ENCODE measurements around the gene CD81.
"Not testable (repeated sequence)": the region's sequence is repeated elsewhere in the genome, so short reads cannot be mapped to it uniquely, and the experiment has no call there.

CD81 gene

GRCh38 chr11:2376751-2377451, at the start of gene CD81:
Gene CD81 (plus strand): TSS chr11:2377310. CDS start chr11:2377550, 240 bp downstream.
- Histone ChIP-seq H3K4me3 (ENCODE audit: low read depth, low read length) (peak within 1 kb of the TSS; percentile 100), H3K27ac (ENCODE audit: low read depth, low read length) (peak within 1 kb of the TSS; percentile 64), H3K4me1 (ENCODE audit: control insufficient read depth, insufficient read depth, low read length, unreplicated experiment) (peaks cover 21% of the 10 kb centered on the region), H3K27me3 (ENCODE audit: insufficient read depth, low read length) (no peaks in the 10 kb centered on the region), H2AFZ (ENCODE audit: low read length, unreplicated experiment) (peak within 1 kb of the TSS; percentile 43), H3K36me3 (ENCODE audit: insufficient read depth, low read length) (no peaks in the 10 kb centered on the region), H3K79me2 (ENCODE audit: control insufficient read depth, insufficient read depth, low read length, unreplicated experiment) (peaks cover 45% of the 10 kb centered on the region)

GRCh38 chr11:2328021-2328420, 49.1 kb upstream of the CD81 start:
- no peaks in the 10 kb centered on the region for H3K4me1 ChIP-seq (ENCODE audit: control insufficient read depth, insufficient read depth, low read length, unreplicated experiment)
- no peaks in the 10 kb centered on the region for H3K36me3 ChIP-seq (ENCODE audit: insufficient read depth, low read length)
- no peaks in the 10 kb centered on the region for H3K27me3 ChIP-seq (ENCODE audit: insufficient read depth, low read length)

GRCh38 chr11:2328656-2329354, 48.3 kb upstream of the CD81 start:
- no peaks in the 10 kb centered on the region for H3K27me3 ChIP-seq (ENCODE audit: insufficient read depth, low read length)
- H3K4me3 ChIP-seq (ENCODE audit: low read depth, low read length): no peak overlapping the region
- no peaks in the 10 kb centered on the region for H3K79me2 ChIP-seq (ENCODE audit: control insufficient read depth, insufficient read depth, low read length, unreplicated experiment)
- H3K36me3 ChIP-seq (ENCODE audit: insufficient read depth, low read length): no peaks in the 10 kb centered on the region
- H3K27ac ChIP-seq (ENCODE audit: low read depth, low read length): no peak overlapping the region
- H2AFZ ChIP-seq (ENCODE audit: low read length, unreplicated experiment): no peak overlapping the region
- H3K4me1 ChIP-seq (ENCODE audit: control insufficient read depth, insufficient read depth, low read length, unreplicated experiment): no peaks in the 10 kb centered on the region

More at GRCh38 chr11:2328021-2328420, 49.1 kb upstream of the CD81 start:
- no peak overlapping the region for H2AFZ ChIP-seq (ENCODE audit: low read length, unreplicated experiment)
- H3K79me2 ChIP-seq (ENCODE audit: control insufficient read depth, insufficient read depth, low read length, unreplicated experiment): no peaks in the 10 kb centered on the region
- H3K27ac ChIP-seq (ENCODE audit: low read depth, low read length): no peak overlapping the region
- no peak overlapping the region for H3K4me3 ChIP-seq (ENCODE audit: low read depth, low read length)

- no peaks in the 10 kb centered on the region for H3K4me1 ChIP-seq (ENCODE audit: control insufficient read depth, insufficient read depth, low read length, unreplicated experiment)
- H2AFZ ChIP-seq (ENCODE audit: low read length, unreplicated experiment): no peak overlapping the region
- no peaks in the 10 kb centered on the region for H3K79me2 ChIP-seq (ENCODE audit: control insufficient read depth, insufficient read depth, low read length, unreplicated experiment)
- H3K36me3 ChIP-seq (ENCODE audit: insufficient read depth, low read length): no peaks in the 10 kb centered on the region
- no peaks in the 10 kb centered on the region for H3K27me3 ChIP-seq (ENCODE audit: insufficient read depth, low read length)
- no peak overlapping the region for H3K27ac ChIP-seq (ENCODE audit: low read depth, low read length)
- H3K4me3 ChIP-seq (ENCODE audit: low read depth, low read length): no peak overlapping the region
Measured at GRCh38 chr11:2329551-2329950, 47.6 kb upstream of the CD81 start.

- no peak overlapping the region for H2AFZ ChIP-seq (ENCODE audit: low read length, unreplicated experiment)
- no peaks in the 10 kb centered on the region for H3K36me3 ChIP-seq (ENCODE audit: insufficient read depth, low read length)
- no peaks in the 10 kb centered on the region for H3K4me1 ChIP-seq (ENCODE audit: control insufficient read depth, insufficient read depth, low read length, unreplicated experiment)
- no peak overlapping the region for H3K4me3 ChIP-seq (ENCODE audit: low read depth, low read length)
- H3K27ac ChIP-seq (ENCODE audit: low read depth, low read length): no peak overlapping the region
- H3K27me3 ChIP-seq (ENCODE audit: insufficient read depth, low read length): no peaks in the 10 kb centered on the region
- H3K79me2 ChIP-seq (ENCODE audit: control insufficient read depth, insufficient read depth, low read length, unreplicated experiment): no peaks in the 10 kb centered on the region
Measured at GRCh38 chr11:2330696-2331095, 46.4 kb upstream of the CD81 start.

GRCh38 chr11:2331404-2331803, 45.7 kb upstream of the CD81 start:
- no peaks in the 10 kb centered on the region for H3K36me3 ChIP-seq (ENCODE audit: insufficient read depth, low read length)
- H3K27me3 ChIP-seq (ENCODE audit: insufficient read depth, low read length): no peaks in the 10 kb centered on the region; the same call in 1 of the 2 replicates
- H3K4me1 ChIP-seq (ENCODE audit: control insufficient read depth, insufficient read depth, low read length, unreplicated experiment): no peaks in the 10 kb centered on the region
- H3K27ac ChIP-seq (ENCODE audit: low read depth, low read length): no peak overlapping the region
- no peak overlapping the region for H3K4me3 ChIP-seq (ENCODE audit: low read depth, low read length)
- no peaks in the 10 kb centered on the region for H3K79me2 ChIP-seq (ENCODE audit: control insufficient read depth, insufficient read depth, low read length, unreplicated experiment)
- H2AFZ ChIP-seq (ENCODE audit: low read length, unreplicated experiment): no peak overlapping the region

- not testable (repeated sequence) for H2AFZ ChIP-seq (ENCODE audit: low read length, unreplicated experiment); H3K79me2 ChIP-seq (ENCODE audit: control insufficient read depth, insufficient read depth, low read length, unreplicated experiment); H3K36me3 ChIP-seq (ENCODE audit: insufficient read depth, low read length); H3K27ac ChIP-seq (ENCODE audit: low read depth, low read length); H3K4me1 ChIP-seq (ENCODE audit: control insufficient read depth, insufficient read depth, low read length, unreplicated experiment); H3K4me3 ChIP-seq (ENCODE audit: low read depth, low read length)
- H3K27me3 ChIP-seq (ENCODE audit: insufficient read depth, low read length): peaks cover 10% of the 10 kb centered on the region
Measured at GRCh38 chr11:2332569-2332968, 44.5 kb upstream of the CD81 start.

- H2AFZ ChIP-seq (ENCODE audit: low read length, unreplicated experiment); H3K4me3 ChIP-seq (ENCODE audit: low read depth, low read length); H3K36me3 ChIP-seq (ENCODE audit: insufficient read depth, low read length); H3K79me2 ChIP-seq (ENCODE audit: control insufficient read depth, insufficient read depth, low read length, unreplicated experiment); H3K27ac ChIP-seq (ENCODE audit: low read depth, low read length); H3K4me1 ChIP-seq (ENCODE audit: control insufficient read depth, insufficient read depth, low read length, unreplicated experiment): not testable (repeated sequence)
- peaks cover 21% of the 10 kb centered on the region for H3K27me3 ChIP-seq (ENCODE audit: insufficient read depth, low read length)
Measured at GRCh38 chr11:2333486-2334205, 43.5 kb upstream of the CD81 start.

- H2AFZ ChIP-seq (ENCODE audit: low read length, unreplicated experiment); H3K4me3 ChIP-seq (ENCODE audit: low read depth, low read length); H3K4me1 ChIP-seq (ENCODE audit: control insufficient read depth, insufficient read depth, low read length, unreplicated experiment); H3K27ac ChIP-seq (ENCODE audit: low read depth, low read length); H3K36me3 ChIP-seq (ENCODE audit: insufficient read depth, low read length); H3K79me2 ChIP-seq (ENCODE audit: control insufficient read depth, insufficient read depth, low read length, unreplicated experiment): not testable (repeated sequence)
- peaks cover 27% of the 10 kb centered on the region for H3K27me3 ChIP-seq (ENCODE audit: insufficient read depth, low read length)
Measured at GRCh38 chr11:2335286-2335685, 41.8 kb upstream of the CD81 start.

- not testable (repeated sequence) for H3K79me2 ChIP-seq (ENCODE audit: control insufficient read depth, insufficient read depth, low read length, unreplicated experiment); H3K27ac ChIP-seq (ENCODE audit: low read depth, low read length); H3K36me3 ChIP-seq (ENCODE audit: insufficient read depth, low read length); H2AFZ ChIP-seq (ENCODE audit: low read length, unreplicated experiment); H3K4me1 ChIP-seq (ENCODE audit: control insufficient read depth, insufficient read depth, low read length, unreplicated experiment); H3K4me3 ChIP-seq (ENCODE audit: low read depth, low read length)
- peaks cover 46% of the 10 kb centered on the region for H3K27me3 ChIP-seq (ENCODE audit: insufficient read depth, low read length)
Measured at GRCh38 chr11:2338760-2339159, 38.4 kb upstream of the CD81 start.
